NCI-H524 treated with DMSO at 0.1 percent for 48 hours (cell line): ENCODE data around the gene GRK5.
"Not testable (repeated sequence)": the region's sequence is repeated elsewhere in the genome, so short reads cannot be mapped to it uniquely, and the experiment has no call there.

Experiments used
- DNase-seq: peaks from one replicate; lab custom pipeline; 2025; lab: John Stamatoyannopoulos, UW

Gene GRK5

DNA sequence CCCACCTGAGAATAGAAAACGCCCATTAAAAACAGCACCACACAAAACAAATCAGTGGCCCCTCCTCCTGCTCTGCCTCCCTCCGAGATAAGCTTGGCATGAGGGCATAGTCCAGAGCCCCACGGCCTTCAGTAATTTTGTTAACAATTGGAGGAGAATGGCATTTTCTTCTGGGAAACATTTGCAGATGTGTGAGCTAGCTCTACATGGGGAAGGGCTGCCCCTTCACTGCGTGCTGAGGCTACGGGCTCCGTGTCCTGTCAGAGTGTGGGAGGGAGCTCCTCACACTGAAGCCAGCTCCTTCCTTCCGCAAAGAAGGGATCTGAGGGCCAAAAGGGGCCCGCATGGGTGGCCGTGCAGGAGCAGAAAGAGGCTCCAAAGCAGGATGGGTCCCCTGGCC is 15.2 kb downstream of the GRK5 start:
- no peak for DNase-seq

DNA sequence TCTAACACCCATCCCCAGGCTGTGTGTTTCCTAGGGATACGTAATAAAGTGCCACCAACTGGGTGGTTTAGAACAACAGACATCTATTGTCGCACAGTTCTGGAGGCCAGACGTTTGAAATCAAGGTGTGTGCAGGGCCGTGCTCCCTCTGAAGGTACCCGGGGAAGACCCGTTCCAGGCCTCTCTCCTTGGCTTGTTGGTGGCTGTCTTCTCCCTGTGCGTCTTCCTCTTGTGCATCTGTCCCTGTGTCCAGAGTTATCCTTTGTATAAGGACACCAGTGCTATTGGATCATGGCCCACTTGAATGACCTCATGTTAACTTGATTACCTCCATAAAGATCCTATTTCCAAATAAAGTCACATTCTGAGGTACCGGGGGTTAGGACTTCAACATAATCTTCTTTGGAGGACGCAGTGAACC is 15.6 kb downstream of the GRK5 start:
- no peak for DNase-seq

DNA sequence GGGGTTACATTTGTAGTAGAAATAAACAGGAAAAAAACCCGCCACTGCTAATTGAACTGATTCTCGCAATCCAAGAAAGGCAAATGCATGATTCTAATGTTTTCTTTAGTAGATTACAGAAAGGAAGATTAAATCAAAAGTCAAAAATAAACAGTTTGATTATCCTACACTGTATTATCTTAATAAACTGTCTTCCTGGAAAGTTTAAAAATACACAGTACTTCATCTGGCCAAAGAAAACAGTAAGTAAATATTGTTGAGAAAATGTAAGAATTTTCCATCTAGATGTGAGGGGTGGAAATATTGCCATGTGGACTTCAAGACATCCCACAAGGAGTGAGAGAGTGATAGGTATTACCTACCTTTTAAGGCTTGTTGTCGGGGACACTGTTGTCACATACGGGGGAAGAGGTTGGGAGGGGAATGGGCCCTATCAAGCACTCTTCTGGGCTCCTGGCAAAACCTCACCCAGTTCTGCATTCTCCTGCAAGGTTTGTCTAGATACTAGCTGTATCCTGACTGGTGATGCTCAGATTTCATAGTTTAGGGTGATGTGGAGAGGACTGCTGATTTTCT is 17.8 kb downstream of the GRK5 start:
- DNase-seq: no peak

DNA sequence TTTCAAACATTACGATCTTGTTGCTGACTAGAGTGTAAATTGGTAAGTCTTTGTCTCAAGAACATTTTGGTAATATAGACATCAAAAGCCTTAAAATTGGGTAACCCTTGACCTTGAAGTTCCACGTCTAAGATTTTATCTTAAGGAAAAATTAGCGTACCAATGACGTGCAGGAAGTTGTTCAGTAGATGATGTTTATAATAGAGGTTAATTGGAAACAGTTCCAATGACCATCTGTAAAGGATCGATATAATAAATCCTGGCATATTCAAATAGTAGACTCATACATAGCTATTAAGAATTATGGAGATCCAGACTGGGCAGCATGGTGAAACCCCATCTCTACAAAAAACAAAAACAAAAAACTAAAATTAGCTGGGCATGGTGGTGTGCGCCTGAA is 20.5 kb downstream of the GRK5 start:
- DNase-seq: no peak

DNA sequence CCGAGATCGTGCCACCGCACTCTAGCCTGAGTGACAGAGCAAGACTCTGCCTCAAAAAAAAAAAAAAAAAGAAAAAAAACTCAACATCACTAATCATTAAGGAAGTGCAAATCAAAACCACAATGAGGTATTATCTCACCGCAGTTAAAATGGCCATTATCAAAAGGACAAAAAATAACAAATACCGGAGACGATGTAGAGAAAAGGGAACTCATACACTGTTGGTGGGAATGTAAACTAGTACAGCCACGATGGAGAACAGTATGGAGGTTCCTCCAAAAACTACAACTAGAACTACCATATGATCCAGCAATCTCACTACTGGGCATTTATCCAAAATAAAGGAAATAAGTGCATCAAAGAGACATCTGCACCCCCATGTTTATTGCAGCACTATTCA is 24.3 kb downstream of the GRK5 start:
- no peak for DNase-seq

DNA sequence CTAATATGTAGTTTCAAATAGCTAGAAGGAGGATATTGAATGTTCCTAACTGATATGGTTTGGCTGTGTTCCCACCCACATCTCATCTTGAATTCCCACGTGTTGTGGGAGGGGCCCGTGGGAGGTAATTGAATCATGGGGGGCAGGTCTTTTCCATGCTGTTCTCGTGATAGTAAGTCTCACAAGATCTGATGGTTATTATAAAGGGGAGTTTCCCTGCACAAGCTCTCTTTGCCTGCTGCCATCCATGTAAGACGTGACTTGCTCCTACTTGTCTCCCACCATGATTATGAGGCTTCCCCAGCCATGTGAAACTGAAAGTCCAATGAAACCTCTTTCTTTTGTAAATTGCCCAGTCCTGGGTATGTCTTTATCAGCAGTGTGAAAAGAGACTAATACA is 25.1 kb downstream of the GRK5 start:
- DNase-seq: not testable (repeated sequence)

DNA sequence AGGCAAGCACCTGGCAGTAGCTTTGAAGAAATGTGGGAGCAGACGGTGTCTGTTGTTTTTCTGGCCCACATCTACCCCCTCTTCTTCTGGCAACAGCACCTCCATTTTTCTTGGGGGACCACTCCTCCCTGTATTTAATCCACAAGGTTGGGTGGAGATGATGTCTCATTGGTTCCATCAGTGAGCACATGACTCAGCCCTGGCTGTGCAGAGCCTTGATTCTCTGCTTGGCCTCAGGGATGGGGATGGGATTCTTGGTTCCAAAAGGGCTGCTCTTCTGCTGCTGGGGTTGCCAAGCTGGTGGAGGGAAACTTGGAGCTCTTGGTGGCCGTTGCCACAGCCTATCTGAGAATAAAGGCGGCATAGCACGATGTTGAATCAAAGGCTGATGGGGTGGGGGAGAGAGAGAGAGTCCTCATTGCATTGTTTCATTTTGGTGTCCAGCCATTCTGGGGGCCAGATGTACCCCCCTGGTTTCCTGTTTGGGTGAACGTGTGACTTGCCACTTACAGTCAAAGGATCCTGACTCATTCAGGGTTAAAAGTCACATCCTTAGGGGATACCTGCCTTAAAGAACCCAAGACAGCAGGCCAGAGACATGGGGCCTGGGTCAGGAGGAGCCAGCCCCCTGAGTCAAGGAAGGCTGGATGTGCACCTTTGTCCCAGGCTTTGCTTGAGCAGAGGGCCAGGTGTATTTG is 25.9 kb downstream of the GRK5 start:
- DNase-seq: no peak

DNA sequence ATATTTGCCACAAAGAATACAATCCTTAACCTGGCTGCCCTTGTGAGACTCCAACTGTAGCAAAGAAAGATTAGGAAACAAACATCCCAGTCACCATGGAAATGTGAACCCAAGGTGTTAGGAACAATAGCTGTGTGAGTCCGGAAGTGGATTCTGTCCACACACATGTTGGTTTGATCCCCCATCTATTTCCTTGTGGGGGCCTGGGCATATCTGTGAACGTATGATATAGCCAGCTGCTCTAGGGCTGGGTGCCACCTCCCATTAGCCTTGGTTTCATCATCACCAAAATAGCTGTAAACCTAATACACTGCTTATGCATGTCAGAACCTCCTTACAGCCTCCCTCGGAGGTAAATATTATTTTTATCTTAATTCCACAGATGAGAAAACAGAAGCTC is 26.4 kb downstream of the GRK5 start:
- DNase-seq: no peak

DNA sequence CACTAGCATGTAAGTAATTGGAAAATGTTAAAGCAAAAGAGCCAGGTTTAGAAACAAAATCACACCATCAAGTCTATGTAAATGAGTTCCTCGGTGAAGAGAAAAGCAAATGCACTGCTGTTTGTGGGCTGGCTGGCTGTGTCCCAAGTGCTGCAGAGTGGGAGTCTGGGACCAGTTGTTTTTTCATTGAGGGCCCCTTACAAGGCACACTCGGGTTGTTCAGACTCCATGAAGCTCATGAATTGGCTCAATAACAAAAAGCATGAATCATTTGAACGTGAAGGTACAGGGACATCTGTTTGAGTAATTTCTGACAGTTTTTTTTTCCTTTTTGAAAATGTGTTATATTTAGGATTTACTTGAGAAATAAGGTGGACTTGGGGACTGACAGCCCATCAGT is 28.0 kb downstream of the GRK5 start:
- no peak for DNase-seq

DNA sequence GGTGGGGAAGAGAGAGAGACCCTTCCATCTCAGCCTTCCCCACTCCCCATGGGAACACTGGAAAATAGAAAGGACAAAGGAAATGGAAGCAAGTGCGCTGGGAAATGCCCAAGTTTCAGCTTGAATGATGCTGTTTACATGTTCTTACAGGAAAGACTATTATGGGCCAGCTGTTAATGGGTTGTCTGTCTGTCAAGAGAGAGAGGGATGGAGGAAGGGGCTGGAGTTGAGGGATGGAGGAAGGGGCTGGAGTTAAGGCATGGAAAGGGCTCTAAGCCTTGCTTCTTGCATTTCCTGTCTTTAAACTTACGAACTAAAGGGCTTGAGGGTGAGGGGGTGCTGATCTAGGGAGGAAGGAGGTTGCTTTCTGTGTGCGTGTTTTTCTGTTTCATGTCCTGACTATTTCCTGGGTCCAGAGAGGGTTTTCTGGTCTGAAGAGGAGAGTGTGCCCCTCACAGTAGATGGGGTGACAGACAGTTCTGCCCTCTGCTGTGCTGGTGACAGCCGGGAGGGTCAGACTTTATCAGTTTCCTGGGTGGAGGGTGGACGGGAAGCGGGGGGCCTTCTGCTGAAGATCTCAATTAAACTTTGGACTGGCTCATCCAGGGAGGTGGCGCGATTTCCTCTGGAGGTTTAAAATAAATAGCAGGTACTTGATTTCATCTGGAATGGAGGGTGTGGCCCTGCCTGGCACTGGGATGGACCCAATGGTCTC is 30.5 kb downstream of the GRK5 start:
- DNase-seq: no peak

DNA sequence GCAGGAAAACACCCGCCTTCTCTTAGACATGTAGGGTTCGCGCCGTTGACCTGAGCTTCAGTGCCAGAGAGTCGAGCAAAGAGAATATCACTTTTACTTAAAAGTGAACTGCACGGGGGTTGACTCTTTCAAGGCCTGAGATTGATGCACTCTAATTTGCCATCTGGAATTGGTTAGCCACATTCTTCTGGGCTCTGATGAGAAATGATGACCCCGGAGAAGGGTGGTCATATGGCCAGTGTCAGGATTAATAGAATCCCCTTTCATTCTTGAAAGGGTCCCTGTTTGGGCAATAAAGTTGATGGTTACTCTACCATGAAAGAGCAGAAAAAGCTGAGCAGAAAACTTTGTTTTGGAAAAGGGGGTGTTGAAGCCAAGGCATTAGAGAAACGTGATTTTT is 31.2 kb downstream of the GRK5 start:
- no peak for DNase-seq

DNA sequence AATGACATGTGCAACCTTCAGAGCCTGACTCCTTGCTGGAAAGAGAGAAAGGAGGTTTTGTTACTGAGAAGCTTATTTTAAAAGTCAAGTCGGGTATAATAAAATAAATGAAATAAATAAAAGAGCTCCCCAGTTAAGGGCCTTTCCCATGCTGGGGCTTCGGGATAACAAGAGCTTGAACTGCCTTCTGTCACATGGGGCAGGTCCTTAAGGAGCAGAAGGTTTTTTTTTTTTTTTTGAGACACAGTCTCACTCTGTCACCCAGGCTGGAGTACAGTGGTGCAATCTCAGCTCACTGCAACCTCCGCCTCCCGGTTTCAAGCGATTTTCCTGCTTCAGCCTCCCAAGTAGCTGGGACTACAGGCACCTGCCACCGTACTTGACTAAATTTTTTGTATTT is 31.6 kb downstream of the GRK5 start:
- DNase-seq: not testable (repeated sequence)

DNA sequence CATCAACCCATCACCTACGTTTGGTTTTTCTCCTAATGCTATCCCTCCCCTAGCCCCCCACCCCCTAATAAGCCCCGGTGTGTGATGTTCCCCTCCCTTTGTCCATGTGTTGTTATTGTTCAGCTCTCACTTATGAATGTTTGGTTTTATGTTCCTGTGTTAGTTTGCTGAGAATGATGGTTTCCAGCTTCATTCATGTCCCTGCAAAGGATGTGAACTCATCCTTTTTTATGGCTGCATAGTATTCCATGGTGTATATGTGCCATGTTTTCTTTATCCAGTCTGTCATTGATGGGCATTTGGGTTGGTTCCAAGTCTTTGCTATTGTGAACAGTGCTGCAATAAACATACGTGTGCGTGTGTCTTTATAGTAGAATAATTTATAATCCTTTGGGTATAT is 32.3 kb downstream of the GRK5 start:
- DNase-seq: not testable (repeated sequence)

DNA sequence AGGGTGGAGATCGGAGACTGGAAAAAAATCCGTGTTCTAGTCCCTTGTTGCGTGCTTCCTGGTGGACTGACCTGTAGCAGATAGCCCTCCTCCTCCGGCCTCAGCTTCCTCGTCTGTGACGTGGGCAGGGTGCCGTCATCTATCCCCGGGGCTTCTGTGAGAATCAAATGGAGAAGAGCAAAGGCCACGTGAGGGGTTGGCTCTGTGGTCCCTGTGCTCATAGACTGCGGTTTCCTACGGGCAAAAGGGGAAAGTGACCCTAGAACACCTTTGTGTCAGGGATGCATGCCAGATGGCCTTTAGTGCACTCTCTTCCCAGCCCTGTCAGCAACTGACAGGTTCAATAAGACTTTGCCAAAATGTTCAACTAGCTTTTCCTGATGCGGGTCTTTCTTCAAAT is 33.7 kb downstream of the GRK5 start:
- DNase-seq: no peak

DNA sequence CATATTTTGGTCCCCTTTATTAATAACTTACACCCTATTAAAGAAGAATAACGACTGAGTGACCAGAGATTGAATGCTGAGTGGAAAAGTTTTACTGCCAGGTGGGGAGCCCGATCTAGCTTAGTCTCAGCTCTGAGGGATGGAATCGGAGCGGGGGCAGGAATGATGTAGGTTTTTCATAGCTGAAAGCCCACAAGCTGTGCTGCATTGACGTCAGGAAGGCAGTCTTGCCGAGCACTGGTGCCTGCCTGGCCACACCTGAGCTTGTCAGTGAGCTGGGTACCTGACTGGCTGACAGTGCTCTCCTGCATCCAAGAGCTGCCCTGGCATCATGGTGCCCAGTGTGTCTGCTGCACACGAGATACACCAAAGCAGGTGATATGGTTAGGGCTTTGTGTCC is 34.8 kb downstream of the GRK5 start:
- no peak for DNase-seq

DNA sequence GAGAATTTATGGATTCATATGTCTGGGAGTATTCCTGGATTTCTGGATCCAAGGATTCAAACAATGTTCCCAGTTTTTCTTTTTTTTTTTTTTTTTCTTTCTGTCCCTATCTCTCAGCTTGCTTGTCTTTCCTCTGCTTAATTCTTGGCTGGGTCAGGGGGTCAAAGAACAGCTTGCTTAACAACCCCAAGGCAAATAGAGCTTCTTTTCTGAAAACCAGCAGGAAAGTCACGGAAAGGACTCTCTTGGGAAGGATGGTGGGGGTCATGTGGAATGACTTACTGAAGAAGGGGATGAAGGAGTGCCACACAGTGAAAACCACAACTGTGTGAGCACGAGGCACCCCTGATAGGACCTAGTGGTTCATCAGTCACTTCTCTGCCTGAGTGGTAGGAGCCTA is 36.1 kb downstream of the GRK5 start:
- DNase-seq: no peak

DNA sequence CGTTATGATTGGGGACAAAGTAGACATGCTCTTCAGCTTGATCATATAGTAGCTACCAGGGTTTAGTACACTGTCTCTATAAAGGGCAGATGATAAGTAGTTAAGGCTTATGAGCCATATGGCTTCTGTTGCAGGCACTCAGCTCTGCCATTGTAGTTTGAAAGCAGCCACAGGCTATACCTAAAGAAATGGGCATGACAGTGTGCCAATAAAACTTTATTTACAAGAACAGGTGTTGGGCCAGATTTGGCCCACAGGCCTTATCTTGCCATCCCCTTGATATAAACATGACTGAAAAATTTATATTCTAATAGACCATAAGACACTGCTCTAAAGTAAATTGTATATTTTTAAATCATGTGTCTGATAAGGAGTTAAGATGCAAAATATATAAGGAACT is 36.6 kb downstream of the GRK5 start:
- DNase-seq: peak; percentile 56

DNA sequence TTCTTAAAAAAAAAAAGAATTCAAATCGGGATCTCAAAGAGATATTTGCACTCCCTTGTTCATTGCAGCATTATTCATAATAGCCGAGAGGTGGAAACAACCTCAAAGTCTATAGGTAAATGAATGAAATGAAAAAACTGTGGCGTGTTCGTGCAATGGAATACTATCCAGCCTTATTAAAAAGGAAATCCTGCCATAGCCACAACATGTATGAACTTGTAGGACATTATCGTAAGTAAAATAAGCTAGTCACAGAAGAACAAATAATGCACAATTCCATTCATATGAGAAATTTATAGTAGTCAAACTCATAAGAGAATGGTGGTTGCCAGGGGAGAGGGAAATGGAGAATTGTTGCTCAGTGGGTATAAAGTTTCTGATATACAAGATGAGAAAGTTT is 37.9 kb downstream of the GRK5 start:
- no peak for DNase-seq

DNA sequence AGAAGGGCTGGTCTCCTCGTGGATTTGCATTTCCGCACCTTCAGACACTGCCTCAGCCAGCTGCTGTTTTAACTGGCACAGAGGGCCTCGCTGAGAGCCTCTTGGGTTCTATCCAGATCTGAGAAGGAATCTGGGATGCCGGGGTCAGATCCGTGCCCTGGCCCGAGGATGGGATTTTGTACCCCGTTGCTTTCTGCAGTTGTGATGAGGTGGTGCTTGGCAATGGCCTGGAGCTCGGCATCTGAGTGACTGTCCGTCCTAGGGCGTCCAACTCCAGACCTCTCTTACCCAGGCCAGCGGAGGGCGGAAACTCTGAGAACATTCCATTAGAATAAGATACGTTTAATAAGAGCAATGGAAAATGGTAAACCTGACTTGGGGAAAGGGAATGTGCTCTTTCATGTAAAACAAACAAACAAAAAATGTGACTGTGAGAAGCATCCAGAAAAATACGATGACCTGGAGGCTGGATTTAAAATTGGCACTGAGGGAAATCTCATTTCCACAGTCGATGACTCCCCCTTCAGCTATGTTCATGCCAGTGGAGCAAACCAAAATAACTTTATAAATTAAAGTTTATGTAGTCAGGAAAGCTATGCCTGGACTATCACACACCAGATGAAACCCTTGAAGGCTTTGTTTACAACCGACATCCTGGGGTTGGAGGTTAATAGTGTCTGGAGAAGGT is 39.6 kb downstream of the GRK5 start:
- no peak for DNase-seq

DNA sequence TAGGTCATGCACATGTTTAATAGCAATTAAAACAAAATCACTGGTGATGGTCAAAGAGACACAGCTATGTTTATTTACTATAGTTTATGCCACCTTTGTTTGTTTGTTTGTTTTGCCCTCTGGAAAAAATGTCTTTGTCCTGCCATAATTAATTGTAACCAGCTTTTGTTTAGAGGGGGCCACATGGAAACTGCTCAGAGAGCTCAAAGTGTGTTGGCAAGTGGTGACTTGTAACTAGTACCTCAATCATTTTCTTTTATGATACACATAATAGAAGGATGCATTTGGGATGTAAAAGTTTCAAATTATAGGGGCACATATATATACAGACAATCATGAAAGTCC is 40.2 kb downstream of the GRK5 start:
- no peak for DNase-seq

DNA sequence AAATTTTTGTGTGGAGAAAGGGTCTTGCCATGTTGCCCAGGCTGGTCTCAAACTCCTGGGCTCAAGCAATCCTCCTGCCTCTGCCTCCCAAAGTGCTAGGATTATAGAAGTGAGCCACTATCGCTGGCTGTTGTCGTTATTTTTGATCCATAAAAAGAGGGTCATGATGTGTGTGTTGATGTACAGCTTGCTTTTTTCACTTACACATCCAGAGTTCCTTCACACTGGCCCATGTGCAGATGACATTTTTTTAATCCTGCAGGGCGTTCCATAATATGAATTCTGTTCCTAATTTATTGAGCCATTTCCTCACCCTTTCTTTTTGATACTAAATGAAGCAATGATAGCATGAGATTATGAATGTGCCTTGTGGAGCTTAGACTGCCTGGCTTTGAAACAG is 40.8 kb downstream of the GRK5 start:
- no peak for DNase-seq

DNA sequence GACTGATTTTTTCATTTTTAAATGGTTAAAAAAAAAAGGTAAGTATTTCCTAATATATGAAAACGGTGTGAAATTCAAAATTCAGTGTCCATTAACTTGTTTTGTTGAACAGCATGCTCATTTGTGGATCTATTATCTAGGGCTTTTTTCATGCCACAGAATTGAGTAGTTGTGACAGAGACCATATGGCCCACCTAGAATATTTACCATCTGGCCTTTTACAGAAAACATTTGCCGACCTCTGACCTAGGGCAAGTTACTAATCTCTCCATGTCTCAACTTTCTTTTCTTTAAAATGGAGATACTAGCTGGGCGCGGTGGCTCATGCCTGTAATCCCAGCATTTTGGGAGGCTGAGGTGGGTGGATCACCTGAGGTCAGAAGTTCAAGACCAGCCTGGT is 41.3 kb downstream of the GRK5 start:
- DNase-seq: no peak

DNA sequence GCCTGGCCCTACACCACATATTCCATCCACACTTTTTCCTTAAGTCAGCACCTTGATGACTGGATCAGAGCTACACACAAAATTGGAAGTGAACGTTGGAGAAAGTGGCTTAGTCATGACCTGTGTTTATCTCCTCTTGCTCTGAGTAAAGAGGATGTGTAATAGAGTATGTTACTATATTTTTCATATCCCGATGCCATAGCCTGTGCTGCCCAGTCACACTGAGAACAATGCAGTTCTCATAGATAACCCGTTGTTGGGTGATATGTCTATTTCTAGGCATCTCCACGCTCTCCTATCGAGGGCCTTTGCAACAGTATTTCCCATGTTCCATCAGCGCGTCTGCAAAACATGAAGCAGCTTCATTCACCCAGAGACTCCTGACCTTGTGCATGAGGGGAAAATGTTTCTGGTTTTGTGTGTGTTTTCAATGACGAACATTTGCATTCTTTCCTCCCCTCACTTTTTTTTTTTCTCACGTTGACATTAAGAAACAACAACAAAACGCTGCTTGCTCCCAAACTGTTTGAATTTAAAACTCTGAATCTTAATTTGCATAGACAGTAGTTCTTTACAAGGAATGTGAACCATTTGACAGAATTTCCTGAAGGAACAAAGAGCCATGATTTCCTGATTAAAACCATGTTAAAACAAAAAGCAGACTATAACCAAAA is 43.4 kb downstream of the GRK5 start:
- no peak for DNase-seq
